HG02885 (cell line): Measurements from ENCODE around the gene PDCL3.

Experiments used
- ATAC-seq: cut with Tn5 transposase; IDR thresholded peaks from one replicate; pipeline ENCODE4 v1.9.1; 2021; ENCODE audit warnings: mild to moderate bottlenecking; ENCODE audit not compliant: unreplicated experiment, poor library complexity

The PDCL3 gene

DNA sequence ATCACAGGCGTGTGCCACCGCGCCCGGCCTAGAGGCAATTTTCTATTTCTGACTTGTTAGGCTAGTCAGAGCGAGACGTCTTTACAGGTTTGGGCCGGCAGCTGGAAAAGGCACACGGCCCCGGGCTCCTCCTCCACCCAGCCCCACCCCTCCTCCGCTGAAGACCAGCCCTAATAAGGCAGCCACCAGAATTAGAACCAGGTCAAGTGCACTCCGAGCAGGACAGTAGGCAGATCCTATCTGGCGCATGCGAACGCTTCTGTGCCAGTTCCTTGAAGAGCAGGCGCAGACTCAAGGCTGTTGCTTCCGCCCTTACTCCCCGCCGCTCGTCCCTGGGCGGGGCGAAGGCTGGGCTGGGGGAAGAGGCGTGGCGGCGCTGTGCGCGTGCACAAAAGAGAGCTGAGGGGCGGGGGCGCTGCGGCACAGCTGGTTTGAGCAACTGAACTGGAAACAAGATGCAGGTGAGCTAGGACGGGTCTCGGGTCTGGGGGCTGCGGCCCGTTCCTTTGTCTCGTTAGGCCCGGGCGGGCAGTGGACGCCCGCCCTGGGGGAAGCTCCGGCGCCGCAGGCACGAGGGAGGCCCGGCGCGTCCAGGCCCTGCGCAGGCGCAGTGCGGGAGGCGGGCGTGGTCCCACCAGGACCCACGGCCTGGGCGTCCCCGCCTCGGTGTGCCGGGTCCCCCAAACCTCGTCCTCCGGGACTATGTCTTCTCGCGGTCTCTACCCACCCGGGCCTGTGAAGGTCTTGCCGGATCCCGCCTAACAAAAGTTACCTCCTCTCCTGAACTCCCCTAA is at the start of gene PDCL3:
PDCL3 (plus strand) TSS at position 381 of the 794 bp plus-strand sequence; CDS start at position 456, 75 bp downstream.
- peak; percentile 94 for ATAC-seq

DNA sequence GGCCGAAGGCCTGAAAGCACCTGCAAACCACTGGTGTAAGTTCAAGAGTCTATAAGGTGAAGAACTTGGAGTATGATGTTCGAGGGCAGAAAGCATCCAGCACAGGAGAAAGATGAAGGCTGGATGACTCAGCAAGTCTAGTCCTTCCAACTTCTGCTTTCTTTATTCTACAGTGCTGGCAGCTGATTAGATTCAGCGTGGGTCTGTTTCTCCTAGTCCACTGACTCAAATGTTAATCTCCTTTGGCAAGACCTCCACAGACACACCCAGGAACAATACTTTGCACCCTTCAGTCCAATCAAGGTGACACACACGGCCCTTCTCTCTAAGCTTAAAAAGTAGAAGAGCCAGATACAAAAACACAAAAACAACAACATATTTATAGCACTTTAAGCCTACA is 49.1 kb upstream of the PDCL3 start:
- no peak for ATAC-seq

DNA sequence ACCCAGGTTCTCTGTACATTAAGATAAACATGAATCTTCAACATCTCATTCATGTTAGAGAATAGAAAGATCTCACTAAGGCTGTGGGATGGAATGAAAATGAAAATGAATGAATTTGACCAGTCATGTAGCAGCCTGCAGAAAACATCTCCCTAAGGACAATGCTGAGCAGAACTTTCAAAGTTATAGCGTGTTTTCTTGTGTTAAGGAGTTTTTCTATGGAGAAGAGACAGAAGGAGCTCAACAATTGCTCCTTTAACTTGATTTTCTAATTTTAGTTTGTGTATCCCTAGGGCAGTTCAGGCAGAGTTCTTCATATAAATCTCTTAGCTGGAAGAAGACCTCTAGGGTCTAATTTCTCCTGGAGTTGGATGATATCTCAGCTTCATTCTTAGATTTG is 45.2 kb upstream of the PDCL3 start:
- no peak for ATAC-seq

DNA sequence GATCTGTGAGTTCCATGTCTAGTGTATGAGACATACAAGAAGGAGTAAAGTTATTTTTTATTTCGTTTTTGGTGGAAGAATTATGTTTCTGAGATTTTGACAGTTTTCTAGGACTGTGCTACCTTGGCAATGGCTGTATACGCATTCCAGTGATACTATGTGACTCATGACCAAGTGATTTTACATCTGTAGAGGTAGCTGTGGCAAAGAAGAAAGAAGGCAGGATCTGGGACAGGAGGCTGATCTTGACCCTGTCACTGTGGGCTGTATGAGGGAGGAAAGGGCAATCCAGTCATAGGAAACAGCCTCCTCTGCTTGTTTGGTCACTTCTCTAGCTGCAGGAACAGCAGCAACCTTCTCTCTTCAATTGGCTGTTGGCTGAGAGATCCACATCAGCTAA is 44.0 kb upstream of the PDCL3 start:
- no peak for ATAC-seq

DNA sequence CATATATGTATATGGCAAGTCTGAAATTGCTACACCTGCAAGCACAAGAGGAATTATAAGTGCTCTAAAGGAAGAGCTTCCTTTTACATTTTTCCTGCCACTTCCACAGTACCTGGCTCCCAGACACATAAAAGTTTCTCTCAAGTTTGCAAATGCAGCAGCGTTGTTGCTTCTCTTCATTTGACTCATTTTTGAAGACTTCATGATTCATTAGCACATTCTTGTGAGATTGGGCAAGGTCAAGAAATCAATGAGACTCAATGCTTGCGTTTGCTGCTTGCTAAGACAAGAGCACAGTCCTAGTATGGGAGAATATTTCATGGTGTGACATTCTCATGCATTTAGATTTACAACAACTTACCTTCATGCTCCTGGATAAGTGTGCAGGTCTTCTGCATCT is 42.6 kb upstream of the PDCL3 start:
- ATAC-seq, result no peak

DNA sequence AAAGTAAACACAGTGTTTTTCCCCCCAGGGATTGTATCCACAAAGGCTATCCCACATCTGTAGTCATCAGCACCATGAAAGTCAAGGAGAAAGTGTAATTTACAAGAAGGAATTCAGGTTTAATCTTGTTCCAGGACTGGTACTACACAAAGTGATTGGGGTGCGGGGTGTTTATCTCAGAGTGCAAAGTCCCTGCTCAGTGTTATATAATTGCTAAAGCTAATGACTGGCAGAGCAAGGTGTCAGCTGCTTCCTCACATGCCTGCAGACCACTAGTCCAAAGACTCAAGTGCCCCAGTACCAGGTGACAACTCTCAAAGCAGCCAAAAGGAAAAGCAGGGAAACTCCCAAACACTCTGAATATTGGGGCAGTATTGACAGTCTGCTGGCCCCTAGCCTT is 40.4 kb upstream of the PDCL3 start:
- ATAC-seq, result no peak

DNA sequence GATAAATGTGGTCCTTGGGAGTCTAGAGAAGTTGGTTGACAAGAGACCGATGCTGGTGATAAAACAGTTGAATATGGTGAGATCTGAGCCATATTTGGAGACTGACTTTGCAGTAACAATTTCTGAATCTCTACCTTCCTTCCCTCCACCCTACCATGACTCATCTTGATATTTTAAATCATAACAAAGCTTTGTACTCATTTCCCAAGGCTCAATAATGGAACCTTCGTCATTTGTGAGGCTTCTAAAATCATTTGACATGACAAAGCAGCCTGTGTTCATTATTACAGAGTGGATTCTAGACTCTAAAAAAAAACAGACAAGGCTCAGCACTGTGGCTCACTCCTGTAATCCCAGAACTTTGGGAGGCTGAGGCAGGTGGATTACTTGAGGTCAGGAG is 38.5 kb upstream of the PDCL3 start:
- no peak for ATAC-seq

DNA sequence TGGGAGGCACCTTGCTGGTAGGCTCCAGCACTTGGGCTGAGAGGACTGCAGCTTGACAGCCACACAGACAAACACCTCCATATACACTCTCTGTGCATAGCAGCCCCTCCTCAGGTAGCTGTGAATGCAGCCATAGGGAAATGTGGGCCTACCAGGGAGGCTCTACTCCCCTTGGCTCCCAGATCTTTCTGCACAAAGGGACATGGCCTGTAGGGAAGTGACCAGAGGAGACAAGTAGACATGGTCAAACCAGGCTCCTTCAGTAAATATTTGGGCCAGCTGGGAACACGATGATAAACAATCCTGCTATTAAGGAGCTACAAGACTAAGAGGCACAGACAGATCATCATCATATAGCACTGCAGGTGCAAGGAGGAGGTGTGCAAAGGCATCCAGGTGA is 35.9 kb upstream of the PDCL3 start:
- no peak for ATAC-seq

DNA sequence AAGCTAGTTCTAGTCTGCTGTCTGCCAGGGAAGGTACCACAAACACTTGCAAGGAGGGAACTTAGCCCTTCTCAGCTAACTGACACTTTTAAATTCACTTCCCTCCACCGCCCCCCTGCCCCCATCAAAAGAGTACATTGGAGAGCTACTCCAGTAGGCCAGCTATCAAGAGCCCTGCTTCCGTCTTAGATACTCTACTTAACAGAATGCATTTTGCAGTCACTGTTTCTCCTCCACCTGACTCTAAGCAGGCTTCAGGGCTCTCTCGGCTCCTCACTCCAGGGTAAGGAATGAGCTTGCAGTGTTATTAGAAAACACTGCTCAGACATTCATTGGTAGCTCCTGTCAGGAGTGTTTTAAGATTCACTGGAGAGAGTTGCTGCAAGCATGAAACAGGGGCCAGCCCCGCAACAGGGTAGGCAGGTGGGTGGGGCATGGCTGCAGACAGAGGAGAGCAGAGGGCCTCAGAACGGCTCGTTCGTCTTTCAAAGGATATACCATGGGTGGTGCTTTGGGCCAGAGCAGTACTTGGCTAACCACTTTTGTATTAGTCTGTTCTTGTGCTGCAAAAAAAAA is 35.3 kb upstream of the PDCL3 start:
- ATAC-seq, result no peak

DNA sequence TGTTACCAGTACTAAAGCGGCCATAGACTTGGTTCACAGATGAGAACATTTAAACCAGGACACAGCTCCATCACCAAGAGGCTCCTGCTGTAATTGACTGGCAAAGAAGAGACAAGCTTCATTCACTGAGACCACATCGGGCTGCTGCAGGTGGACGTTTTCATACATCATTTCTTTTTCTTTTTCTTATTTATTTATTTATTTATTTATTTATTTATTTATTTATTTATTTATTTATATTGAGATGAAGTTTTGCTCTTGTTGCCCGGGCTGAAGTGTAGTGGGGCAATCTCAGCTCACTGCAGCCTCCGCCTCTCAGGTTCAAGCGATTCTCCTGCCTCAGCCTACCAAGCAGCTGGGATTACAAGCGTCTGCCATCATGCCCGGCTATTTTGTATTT is 33.6 kb upstream of the PDCL3 start:
- no peak for ATAC-seq

DNA sequence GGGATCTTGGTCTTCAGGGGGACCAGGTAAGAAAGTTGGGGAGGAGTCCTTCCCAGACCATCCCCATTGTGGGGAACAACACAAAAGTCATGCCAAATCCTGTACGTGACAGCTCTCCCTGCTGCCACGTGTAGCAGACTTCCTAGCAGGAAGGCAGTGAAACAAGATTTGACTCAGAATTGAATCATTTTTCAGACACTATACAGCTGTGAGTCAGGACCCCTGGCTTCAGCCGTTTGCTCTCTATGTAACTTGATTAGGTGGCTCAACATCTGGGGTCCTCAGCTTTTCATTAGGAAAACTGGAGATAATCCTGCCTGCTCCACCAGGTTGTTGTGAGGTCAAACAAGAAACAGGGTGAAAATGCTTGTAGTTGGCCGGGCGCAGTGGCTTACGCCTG is 32.9 kb upstream of the PDCL3 start:
- ATAC-seq, result no peak

DNA sequence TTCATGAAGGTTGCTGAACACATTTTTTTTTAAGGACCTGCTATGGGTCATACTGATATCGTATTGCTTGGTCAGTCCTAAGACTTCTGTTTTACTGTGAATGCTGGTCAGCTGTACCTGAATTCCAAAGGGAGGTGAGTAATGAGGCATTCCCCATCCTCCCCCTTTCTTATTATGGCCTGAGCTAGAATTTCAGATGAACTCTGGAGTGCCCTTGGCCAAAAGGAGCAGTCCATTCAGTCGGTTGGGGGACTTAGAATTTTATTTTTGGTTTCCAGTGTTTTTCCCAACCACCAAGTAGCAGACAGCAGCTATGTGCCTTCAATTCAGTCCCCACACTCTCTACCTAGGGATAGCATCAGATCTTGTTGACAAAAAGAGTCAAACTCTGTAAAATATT is 26.9 kb upstream of the PDCL3 start:
- ATAC-seq, result no peak

DNA sequence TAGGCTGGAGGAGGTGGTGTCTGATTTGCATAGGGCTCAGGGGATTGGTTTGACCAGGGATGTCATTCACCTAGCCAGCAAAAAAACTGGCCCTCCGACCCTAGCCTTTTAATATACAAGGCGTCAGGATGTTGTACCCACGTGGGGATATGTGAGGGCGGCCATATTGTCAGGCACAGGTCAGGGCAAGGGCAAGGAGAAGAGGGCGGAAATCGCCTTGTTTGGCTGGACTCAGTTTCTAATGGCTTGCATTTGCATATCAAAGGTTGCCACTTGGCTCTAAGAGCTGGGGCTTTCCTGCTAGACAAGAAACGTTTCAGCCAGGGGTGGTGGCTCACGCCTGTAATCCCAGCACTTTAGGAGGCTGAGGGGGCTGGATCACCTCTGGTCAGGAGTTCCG is 24.9 kb upstream of the PDCL3 start:
- no peak for ATAC-seq

DNA sequence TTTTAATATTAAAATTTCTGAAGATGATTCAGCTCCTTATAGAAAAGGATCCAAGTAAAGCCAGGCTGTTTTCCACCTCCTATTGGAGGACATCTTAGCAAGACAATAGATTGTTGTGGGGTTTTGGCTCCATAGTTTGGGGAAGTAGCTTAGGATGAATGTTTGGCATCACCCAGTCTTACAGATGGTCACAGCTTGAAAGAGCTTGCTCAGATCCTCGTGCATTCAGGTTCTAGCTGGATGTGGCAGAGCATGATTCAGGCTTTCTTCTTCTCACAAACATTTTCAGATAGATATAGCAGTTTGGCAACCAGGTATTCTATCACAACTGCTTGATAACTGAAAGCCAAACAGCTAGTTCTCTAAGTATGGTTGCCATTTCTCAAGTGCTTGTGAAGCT is 23.6 kb upstream of the PDCL3 start:
- ATAC-seq, result no peak

DNA sequence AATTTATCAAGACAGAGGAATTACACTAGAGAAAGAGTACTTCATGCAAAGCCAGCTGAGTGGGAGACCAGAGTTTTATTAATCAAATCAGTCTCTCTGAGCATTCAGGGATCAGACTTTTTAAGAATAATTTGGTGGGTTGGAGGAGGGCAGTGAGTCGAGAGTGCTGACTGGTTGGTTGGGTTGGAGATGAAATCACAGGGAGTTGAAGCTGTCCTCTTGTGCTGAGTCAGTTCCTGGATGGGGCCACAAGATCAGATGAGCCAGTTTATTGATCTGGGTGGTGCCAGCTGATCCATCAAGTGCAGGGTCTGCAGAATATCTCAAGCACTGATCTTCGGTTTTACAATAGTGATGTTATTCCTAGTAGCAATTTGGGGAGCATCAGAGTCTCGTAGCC is 21.4 kb upstream of the PDCL3 start:
- ATAC-seq, result no peak

DNA sequence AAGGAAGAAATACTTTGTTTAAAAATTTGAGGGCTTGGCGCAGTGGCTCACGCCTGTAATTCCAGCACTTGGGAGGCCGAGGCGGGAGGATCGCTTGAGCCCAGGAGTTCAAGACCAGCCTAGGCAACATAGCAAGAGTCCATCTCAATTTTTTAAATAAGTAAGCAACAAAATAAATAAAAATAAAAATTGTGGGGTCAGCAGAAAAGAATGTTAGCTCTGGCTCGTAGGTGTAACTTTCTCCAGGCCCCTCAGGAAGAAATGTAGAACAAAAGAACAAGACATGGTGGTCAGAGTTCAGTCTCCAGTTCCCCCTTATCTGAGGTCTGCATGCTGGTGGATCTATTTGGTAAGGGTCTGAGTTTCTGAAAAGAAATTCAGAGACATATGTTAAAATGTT is 20.4 kb upstream of the PDCL3 start:
- no peak for ATAC-seq

DNA sequence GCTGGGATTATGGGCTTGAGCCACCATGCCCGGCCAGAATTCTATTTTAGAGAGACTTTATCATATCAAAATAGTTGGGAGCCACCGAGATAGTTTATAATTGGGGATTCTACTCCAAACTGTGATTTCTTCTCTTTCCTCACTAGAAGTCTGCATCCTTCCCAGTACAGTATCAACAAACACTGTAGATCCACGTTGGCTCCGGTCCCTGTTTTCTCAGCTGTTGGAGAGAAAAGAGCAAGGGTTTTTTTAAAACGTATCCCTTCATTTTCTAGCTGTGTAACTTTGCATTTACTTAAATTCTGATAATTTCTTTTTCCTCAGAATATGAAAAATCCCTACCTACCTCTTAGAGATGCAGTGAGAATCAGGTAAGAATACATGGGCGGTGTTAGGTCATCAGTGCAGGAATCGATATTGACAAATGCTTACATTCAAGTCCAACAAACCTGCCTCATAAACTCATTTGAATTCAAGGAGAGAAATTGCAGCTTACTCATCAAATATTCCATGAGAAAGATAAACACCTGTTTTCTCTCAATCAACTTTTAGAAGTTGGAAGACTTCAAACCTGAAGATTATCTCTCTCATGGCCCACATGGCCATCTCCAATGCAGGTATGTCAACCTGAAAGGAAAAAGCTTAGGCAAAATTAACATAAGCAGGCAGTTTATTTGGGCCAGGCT is 17.7 kb upstream of the PDCL3 start:
- ATAC-seq, result no peak

DNA sequence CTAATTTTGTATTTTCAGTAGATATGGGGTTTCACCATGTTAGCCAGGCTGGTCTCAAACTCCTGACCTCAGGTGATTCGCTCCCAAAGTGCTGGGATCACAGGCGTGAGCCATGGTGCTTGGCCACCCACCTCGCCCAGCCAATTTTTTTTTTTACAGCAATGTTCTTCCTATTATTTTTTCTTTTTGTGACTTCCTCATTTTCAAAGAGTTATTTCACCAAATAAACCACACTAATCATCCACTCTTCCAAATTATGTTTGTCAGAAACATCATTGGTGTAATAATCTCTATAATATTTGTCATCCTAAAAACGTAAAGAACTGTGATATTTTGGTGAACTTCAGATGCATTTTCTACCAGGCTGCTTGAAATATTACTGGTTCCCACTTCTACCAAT is 16.3 kb upstream of the PDCL3 start:
- ATAC-seq, result no peak

DNA sequence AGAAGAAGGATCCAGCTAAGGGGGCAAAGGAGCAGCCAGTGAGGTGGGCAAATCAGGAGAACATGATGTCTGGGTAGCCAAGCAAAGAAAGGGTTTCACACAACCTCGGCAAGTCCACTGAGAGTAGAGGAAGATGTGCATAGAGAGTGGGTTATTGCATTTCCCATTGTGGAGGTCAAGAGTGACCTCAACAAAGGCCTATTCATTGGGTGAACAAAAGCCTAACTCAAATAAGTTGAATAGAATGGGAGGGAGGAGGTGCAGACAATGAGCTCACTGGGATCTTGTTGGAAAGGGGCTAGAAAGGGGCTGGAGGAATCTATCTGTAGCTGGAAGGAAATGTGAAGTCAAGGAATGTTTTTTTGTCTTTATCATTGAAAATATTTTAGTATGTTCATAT is 14.0 kb upstream of the PDCL3 start:
- no peak for ATAC-seq

DNA sequence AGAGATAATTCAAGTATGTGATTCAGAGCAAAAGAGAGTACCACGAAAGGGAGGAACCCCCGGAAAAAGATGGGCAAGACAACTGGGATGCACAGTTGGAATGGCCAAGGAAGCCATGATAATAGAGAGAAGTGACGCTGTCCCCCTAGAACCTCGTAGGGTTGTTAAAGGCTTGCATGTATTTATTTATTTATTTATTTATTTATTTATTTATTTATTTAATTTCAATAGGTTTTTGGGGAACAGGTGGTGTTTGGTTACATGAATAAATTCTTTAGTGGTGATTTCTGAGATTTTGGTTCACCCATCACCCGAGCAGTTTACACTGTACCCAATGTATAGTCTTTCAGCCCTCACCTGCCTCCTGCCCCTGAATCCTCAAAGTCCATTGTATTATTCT is 11.5 kb upstream of the PDCL3 start:
- ATAC-seq, result no peak

DNA sequence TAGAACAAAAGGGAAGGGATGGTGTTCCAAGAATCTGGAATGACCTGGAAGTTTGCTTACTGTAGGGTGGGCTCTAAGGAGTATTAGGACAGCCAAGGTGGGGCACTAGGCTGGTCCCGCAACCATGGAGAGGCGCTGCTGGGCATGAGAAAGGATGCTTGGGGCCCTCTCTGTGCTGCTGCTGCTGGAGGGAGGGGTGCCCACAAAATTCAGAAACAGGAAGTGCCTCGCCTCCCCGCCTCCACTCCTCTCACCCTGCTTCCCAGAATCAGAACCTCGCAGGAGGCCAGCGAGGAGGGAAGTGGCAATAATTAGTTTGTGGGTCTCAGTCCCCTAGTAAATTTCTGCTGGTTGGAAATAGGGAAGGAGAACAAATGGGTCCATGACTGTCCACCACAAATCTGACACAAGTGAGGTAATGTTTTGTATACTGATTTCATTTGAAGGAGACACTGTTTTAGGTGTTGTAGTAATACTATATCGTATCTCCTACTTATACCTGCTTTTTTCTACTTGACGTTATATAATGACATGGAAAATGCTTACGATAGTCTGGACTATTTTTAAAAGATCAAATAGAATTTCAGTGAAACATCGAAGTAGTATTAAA is 7.9 kb upstream of the PDCL3 start:
- ATAC-seq, result no peak
